ENCODE data around the gene HAVCR2.
"Not testable (repeated sequence)": the region's sequence is repeated elsewhere in the genome, so short reads cannot be mapped to it uniquely, and the experiment has no call there.

HAVCR2 gene

DNA sequence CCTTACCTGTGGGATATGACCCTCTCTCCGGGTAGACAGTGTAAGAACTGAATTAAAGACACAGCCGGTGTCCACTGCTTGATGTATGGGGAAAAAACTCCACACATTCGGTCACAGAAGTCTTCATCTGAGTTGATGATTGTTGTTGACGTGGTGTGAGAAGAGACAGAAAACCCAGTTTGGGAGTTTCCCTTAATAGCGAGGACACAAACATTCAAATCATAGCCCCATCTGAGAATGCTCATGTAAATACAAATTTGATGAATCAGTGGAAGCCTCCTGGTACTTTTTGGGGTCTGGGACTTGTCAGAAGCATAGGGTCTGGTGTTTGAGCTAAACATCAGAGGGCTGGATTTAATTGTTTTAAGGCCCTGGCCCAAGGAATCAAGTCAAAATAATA, 60.9 kb downstream of the HAVCR2 start:
- no peak for DNase-seq (ENCODE audit: low read depth in 1 of 2, low spot score in 1 of 2)

DNA sequence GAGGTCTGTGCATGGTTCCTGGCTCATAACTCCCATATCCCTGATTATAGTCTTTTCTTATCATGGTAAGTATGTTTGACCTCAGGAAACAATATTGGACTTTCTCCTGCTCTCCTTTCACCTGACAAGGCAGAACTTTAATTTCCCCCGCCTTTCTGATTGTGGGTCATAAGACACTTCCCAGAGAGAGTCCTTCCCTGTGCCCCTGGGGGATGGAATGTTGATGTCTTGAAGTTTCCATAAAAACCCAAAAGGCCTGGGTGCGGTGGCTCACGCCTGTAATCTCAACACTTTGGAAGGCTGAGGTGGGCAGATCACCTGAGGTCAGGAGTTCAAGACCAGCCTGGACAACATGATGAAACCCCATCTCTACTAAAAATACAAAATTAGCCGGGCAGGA, 61.8 kb downstream of the HAVCR2 start:
- DNase-seq (ENCODE audit: low read depth in 1 of 2, low spot score in 1 of 2), result not testable (repeated sequence)

DNA sequence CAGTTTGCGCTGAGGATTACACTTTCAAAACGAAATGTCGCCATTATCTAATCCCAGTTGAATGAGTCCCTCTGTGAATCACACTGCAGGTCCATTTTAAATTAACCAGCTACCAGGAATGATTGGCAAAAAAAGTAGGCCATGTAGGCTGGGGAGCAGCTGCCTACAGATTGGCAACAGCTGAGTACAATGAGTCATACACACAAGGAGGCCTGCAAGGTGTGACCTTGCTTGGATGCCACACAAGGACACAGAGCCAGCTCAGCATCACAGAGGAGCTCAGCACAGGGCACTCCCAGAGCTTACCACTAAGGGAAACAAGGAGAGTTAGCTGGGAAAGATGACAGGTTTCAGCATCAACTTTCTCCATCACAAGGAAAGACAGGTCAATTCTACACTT, 62.8 kb downstream of the HAVCR2 start:
- DNase-seq (ENCODE audit: low read depth in 1 of 2, low spot score in 1 of 2), result no peak

DNA sequence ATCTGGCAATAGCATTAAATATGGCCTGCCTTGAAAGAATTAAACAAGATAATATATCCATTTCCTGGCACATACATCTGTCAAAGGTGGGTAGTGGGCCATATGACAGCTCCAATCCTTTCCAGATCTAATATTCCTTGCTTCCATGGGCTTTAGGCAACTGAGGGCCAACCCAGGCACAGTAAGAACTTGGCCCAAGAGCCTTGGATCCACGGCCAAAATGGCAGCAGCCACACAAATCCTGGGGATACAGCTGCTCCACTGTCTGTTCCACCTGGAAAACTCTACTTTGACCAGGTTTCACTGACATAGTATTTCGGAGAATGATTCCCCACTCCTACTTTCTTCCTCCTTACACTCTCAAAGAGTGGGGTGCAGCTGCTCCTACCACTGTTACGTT, 63.2 kb downstream of the HAVCR2 start:
- no peak for DNase-seq (ENCODE audit: low read depth in 1 of 2, low spot score in 1 of 2)

DNA sequence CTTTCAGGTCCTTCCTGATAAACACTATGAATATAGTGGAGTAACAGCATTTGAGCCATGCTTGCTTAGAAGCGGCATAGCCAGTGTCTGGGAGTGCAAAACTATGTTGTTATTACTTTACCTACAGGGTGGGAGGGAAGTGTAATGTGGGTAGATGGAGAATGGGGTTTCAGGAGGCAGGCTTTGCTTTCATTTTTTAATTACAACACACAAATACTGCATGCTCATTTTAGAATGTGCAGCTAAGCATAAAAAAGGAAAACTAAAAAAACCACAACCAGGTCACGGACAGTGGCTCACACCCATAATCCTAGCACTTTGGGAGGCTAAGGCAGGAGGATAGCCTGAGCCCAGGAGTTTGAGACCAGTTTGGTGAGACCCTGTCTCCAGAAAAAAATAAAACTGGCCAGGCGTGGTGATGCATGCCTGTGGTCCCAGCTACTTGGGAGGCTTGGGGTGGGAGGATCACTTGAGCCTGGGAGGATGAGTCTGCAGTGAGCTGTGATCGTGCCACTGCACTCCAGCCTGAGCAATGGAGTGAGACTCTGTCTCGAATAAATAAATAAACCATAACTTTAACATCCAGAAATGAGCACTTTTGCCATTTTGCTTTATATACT, 70.2 kb downstream of the HAVCR2 start:
- no peak for DNase-seq (ENCODE audit: low read depth in 1 of 2, low spot score in 1 of 2)
